SK-N-SH (cell line): ENCODE data around the gene RXFP3.

Experiments
- CTCF ChIP-seq: fragments of 200-600 bp; sonication (generic); IDR thresholded peaks from 2 replicates; pipeline ENCODE4 v1.6.1; 2017; ENCODE audit warnings: antibody characterized with exemption, mild to moderate bottlenecking, moderate library complexity
- EP300 ChIP-seq, 2 experiments: IDR thresholded peaks; 2 replicates each; pipeline versions ENCODE4 v1.4.0 to v1.6.1; 2012; ENCODE audit warnings: borderline replicate concordance in 1 of 2, low read depth in 1 of 2, low read length in 1 of 2
- GATA2 ChIP-seq: sonication (generic); formaldehyde crosslinking; IDR thresholded peaks from 2 replicates; pipeline ENCODE4 v1.5.0; 2020; ENCODE audit warnings: mild to moderate bottlenecking, missing genetic modification reagents
- MXI1 ChIP-seq: IDR thresholded peaks from 2 replicates; pipeline ENCODE4 v1.6.1; 2012; ENCODE audit warnings: mild to moderate bottlenecking, low read depth, low read length, improper control_type of control experiment
- SMC3 ChIP-seq: IDR thresholded peaks from 2 replicates; pipeline ENCODE4 v1.6.1; 2012; ENCODE audit warnings: low read depth, low read length, improper control_type of control experiment

- TF ChIP-seq EP300 (IDR thresholded peaks at IDR 0.05; ENCODE audit: borderline replicate concordance in 1 of 2, low read depth in 1 of 2, low read length in 1 of 2) (no peak), GATA2 (no peak), CTCF (peak; percentile 14), MXI1 (no peak), SMC3 (no peak)
These were observed 194 bp upstream of the RXFP3 start for GRCh38 chr5:33936004-33936380.
